Esophagus mucosa (tissue), 1 donor: Measurements from ENCODE around the gene ZBTB7C. TPM values are rescaled to one million over a fixed set of nuclear protein-coding genes. Genes with fewer than 3 reads are reported as not detected.
"Not testable (repeated sequence)": the region's sequence is repeated elsewhere in the genome, so short reads cannot be mapped to it uniquely, and the experiment has no call there.

ENCODE experiments used
- ATAC-seq: fragments of 200-7000 bp; cut with Tn5 transposase; one replicate; pipeline ENCODE4 v1.9.1; 2020
- total RNA-seq: library from RNA; stranded (reverse); gene quantifications from one replicate; pipeline ENCODE4 v1.2.4, GENCODE V29; 2023
- donor health status: DM: yes; HTN: yes; CAD: no.

ZBTB7C gene
- total RNA-seq, 1 donor from 2014 or later: 28.8 TPM

DNA sequence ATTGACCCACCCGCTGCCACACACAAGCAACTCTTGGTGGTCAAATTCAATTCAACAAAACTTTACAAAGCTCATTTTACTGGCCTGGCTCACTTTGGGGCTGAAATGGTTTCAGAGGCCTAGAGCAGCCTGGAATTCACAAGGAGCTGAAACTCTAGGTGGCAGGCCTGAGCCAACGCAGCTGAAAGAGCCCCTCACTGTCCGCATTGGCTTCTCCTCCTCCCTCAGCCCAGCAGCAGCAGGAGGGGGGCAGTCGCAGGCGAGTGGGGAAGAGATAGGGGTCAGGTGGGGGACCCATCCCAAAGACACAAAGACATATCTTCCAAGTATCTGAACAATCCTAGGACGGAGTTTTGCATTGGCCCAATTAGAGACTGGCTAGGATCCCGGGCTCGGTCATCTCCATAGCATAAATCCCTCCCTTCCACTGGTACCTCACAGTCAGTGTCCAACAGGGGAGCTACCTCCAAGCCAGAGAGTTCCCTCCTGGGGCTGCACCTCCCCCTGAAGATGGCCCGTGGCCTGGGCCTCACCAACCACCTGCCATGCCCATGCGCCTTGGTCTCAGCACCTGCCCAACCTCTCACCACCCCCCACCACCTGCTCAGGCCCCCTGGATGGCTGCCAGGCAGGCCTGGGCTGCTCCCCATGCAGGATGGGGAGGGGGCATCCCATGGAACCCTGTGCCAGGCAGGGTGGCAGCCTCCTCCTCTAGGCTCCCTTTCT is 113.4 kb downstream of the ZBTB7C start:
- ATAC-seq: no peak

DNA sequence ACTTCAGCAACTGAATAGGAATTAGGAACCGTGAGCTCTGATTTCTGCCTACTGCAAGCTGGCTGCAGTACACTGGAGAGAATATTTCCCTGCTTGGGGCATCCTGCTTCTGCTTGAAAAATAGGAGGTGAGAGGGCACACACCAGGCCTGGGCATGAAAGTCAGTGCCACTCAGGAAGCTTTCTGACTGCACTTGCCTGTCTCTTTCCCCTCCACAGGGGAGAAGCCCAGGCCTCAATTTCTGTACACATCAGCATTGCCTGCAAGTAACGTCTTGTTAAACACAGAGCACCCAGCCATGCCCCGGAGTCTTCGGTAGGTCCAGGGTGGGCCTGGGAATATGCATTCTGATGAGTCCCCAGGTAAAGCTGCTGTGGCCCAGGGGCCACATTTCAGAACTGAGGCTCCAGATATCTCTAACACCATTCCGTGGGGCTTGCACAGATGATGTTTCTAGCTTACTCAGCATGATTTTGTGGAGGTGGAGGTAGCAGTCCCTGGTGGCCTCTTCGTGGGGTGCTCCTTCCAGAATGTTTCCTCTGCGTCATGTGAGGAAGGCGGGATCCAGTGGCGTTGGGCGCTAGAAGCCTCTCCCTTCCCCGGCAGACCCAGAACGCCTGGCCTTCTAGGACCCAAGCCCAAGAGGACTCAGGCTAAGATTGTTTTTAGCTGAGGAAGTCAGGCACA is 114.1 kb downstream of the ZBTB7C start:
- ATAC-seq: no peak

DNA sequence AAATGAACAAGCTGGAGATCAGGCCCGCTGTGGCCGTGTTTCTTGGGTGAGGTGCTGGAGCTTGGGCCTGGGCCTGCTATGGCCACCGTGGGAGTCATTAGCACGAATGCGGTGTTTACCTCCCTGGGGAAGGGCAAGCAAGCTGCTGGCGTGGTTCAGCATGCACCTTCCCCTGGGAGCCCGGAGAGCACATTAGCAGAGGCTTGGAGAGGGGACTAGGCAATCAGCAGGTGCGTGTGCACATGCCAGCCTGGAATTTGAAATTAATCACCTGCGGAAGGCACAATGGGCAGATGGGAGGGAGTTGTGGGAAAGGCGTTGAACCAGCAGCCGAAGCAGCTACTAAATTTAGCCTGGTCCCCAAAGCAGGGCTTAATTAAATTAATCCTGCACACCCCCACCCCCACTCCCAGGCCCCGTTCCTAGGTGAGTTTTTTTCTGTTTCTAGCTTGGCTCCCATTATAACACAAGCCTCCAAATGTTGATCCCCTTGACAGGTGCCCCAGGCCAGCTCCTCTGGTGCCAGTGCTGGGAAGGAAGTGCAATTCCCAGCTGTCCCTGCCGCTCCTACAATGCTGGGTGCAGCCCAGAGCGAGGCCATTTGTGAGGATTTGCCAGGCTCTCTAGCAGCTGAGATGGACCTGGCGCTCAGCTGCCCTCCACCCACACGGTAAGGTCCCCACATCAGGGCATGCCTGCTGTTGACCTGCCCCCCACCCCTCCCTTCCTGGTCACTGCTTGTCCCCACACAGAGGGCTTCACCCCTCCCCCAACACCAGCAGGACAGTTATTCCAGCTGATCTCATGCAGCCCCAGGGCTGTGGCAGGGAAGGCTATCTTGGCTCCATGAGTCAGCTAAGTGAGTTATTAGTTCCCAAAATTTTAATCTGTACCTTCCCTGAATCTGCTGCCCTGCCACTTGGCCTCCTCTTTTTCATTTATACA is 115.0 kb downstream of the ZBTB7C start:
- ATAC-seq: peak; percentile 35

DNA sequence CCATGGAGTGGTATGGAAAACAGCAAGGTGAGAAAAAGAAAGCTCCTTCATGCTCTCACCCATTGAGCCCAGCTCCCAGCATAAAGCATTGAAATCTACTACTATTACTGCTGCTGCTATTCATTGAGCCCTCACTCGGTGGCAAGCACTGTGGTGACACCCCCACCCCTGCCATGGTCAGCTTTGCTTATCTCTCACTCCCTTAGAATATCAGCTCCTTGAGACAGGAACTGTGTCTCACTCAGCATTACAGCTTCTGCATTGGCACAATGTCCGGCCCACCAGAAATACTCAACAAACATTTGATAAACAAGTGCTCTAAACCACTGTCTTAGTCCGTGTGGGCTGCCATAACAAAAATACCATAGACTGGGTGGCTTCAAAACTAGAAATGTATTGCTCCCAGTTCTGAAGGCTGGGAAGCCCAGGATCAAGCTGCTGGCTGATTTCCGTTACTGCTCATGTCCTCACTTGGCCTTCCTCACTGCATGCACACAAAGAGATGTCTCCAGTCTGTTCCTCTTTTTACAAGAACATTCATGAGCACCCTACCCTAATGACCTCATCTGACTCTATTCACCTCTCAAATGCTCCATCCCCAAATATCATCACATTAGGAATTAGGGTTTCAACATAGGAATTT is 116.3 kb downstream of the ZBTB7C start:
- no peak for ATAC-seq

DNA sequence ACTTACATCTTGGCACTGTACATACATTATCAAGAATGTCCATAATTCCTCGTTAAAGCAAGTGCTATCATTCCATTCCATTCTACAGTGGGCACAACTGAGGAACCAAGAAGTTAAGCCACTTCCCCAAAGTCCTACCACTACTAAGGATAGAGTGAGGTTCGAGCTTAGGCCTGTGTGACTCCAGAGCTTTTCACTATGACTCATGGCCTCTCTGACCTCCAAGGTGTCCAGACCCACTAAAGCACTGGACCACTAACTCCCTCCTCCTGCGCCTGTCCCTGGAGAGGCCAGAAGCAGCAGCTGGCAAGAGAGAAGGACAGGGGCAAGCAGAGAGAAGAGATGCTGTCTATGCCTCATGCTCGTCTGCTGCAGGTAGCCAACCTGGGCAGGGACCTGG is 117.0 kb downstream of the ZBTB7C start:
- ATAC-seq: no peak

DNA sequence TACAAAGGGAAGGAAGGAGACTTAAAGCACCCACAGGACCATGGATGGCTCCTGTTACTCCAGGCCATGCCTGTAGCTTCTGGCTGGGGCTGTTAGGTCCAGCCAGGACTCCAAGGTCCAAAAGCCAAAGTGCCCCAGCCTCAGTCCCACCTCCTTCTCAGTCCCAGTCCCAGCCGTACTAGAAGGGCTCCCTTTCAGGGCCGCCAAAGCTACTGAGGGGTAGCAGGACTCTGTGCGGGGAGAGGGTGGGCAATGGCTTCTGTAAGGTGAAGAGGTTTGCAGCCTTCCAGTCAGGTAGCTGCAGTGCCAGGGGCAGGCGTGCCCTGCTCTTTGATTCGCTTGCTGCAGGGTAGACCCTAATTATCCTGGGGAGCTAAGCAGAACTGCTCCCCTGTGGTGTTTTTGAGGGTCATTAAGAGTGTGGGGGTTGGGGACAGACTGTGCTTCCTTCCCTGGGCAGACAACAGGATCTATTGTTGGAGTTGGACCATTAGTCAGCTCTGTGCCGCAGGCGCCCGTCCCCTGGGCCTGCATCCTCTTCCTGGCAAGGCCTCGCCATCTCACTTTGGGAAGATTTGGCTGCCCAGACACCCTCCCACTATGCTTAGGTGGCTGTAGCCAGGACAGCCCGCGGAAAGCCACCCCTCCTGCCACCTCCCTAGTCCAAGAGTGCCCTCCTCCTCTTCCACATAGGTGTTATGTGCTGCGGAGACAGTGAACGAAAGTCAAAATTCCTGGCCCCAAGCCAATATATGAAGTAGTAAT is 118.8 kb downstream of the ZBTB7C start:
- no peak for ATAC-seq

DNA sequence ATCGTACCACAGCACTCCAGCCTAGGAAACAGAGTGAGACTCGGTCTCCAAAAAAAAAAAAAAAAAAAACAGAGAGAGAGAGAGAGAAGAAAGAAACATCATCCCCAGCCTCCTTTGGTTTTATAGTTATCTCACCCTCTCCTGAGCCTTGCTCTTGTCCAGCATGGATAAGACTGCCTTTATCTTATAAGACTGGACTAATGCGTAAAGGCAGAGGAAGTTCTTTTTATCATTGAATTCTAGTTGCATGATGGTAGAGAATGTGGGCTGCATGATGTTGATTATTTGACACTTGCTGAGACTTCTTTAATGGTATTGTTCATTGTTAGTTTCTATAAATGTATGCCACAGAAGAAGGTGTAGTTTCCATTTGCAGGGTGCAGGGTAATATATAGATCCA is 124.4 kb downstream of the ZBTB7C start:
- ATAC-seq: no peak

DNA sequence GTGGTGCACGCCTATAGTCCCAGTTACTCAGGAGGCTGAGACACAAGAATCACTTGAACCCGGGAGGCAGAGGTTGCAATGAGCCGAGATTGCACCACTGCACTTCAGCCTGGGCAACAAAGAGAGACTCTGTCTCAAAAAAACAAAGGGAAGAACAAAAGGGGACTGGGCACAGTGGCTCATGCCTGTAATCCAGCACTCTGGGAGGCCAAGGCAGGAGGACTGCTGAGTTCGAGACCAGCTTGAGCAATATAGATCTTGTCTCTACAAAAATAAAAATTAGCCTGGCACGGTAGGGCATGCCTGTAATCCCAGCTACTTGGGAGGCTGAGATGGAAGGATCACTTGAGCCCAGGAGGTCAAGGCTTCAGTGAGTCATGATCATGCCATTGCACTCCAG is 125.2 kb downstream of the ZBTB7C start:
- not testable (repeated sequence) for ATAC-seq

DNA sequence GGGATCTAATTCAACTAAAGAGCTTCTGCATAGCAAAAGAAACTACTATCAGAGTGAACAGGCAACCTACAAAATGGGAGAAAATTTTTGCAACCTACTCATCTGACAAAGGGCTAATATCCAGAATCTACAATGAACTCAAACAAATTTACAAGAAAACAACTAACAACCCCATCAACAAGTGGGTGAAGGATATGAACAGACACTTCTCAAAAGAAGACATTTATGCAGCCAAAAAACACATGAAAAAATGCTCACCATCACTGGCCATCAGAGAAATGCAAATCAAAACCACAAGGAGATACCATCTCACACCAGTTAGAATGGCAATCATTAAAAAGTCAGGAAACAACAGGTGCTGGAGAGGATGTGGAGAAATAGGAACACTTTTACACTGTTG is 127.7 kb downstream of the ZBTB7C start:
- ATAC-seq: not testable (repeated sequence)

DNA sequence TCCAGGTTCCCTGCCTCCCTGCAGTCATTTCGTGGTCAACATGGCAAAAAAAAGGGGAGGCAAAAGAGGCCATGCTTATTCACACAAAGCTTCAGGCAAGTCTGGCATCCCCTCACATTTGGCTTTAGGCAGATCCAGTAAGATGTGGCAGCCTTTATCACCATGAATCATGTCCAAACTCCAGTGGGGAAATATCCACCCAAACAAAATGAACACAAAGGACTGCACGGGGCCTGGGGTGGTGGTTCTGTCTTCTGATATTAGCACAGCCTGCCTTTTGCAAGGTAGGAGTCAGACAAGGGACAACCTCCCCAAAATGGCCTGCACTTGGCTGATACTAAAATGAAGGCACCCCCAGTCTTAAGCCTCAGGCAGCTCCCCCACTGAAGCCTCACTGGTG is 129.9 kb downstream of the ZBTB7C start:
- ATAC-seq: no peak

DNA sequence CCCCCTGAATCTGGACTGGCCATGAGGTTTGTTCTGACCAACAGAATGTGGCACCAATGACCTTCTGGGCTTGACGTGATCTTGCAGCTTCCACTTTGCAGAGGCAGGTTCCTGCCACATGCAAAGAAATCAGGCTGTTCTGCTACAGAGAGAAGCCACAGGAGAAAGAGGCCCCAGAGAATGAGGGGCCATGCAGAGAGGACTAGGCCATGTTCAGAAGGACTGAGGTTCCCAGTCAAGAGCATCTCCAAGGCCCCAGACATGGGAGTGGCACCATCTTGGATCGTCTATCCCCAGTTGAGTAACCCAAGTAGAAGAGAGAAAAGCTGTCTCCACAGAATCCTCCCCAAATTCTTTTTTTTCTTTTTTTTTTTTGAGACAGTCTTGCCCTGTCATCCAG is 131.1 kb downstream of the ZBTB7C start:
- no peak for ATAC-seq

DNA sequence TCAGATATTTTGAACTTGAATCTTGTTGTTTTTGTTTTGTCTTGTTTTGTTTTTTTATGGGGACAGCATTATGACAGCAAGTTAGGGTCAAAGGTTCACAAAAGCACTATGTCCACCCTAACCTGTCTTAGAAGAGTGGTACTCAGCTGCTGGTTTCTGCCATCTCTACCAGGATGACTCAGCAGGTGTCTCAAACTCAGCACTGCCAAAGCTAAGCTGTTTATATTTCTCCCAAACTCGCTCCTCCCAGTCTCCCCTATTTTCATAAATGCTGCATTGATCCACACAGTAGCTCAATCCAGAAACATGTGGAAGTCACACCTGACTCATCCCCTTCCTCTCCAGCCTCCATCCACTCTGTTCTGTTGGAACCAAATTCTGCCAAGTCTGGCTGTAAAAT is 134.9 kb downstream of the ZBTB7C start:
- ATAC-seq: no peak

DNA sequence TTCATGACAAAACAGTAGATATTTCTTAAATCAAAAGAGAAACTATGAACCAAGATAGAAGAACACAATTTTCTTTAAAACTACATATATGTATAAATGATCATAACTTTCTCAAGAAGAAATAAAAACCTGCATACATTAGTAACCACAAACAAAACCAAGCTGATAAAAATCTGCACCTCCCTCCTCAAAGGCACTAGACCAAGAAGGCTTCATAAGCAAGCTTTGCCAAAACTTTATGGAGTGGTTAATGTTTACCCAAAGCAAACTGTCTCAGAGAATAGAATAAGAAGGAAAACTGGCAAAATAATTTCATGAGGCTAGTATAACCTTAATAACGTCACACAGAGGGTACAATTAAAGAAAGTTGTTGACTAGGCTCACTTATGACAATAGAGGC is 138.3 kb downstream of the ZBTB7C start:
- no peak for ATAC-seq

DNA sequence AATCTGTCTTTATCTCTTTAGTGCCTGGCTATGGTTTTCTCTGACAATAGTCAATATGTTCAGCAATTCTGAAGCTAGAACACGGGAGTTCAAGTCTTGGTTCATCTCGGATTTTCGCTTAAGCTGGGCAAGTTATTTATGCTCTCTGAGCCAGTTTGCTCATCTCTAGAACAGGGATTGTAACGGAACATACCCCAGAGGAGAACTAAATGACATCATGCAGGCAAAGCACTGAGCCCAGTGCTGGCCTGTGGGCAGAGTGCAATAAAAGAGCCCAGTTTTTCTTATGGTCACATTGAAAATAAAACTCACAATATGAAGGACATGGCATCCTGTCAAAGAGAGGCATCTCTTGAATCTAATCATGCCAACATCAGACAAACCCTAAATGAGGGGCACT is 143.9 kb downstream of the ZBTB7C start:
- ATAC-seq: no peak

DNA sequence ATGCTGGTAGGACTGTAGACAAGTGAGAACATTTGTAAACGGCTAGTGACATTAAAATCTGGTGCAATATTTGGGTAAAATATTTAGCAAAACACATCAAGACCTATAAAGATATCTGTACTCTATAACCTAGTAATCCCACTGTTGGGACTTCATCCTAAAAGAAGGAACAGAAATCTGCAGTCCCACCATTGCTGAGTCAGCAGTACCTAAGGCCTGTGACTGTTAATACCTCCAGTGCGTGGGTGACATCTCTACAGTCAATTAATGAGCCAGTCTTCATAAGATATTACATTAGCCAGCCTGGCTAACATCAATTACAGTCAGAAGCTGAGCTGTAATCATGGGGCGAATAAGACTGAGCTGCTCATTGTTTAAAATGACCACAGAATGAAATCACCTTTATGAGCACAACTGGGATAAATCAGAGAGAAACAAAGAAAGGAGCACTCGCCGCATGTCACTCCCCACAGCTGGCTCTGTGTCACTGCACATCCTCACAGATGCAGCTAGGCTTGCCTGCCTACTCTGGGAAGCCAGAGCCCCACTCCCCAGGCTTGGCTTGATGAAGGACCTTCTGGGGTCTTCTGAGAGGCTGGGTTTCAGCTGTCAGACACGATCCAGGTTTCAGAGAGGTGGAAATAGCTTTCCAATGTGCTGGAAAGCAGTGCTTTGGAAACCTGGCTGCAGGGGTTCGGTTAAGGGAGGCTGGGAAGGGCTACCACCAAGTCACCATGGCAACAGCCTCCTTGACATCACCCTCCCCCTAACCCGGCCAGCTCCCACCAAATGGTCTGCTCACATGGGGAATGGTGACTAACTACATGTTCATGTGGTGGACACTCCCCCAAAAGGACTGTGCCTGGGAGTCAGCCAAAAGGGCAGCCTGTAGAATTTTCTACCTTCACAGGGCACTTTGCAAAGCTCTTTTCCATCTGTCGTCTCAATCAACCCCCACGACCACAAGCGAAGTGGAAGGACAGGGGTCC is 145.0 kb downstream of the ZBTB7C start:
- no peak for ATAC-seq

DNA sequence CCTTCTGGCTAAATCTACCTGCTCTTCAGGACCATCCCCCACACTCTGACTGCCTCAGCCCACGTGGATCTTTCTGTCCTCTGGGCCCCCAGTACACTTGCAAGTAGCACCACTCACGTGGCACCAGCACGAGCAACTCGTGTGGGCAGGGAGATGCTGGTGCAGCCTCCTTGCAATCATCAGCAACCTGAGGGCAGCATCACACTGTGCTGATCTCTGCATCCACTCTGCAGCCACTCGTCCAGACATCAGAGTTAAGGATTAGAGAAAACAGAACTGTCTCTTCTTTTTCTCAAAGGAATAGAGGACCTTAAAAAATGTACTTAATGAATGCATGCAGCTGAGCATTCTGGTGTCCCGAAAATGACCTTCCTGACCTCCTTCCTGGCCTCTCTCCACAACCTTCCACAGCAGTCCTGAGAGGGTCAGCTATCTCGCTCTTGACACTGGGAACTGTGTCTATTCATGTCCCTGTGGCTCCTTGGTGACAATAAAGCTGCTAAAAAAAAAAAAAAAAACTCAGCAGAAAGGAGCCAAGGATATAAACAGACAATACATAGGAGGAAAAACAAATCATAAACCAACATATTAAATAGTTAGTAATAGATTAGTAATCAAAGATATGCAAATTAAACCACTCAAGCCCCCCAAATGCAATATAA is 145.9 kb downstream of the ZBTB7C start:
- no peak for ATAC-seq

DNA sequence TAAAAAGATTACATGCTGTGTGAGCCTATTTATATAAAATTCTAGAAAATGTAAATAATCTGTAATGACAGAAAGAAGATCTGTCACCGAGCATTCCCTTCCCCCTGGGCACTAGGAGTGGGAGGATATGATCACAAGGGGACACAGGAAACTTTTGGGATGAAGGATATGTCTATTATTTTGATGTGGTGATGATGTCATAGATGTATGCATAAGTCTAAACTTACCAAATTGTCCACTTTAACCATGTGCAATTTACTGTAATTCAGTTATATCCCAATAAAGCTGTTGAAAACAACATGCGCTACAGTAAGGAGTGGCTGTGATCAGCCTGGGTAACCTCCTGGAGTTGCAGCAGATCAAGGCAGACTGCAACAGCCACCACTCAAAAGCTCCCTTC is 148.9 kb downstream of the ZBTB7C start:
- ATAC-seq: no peak

DNA sequence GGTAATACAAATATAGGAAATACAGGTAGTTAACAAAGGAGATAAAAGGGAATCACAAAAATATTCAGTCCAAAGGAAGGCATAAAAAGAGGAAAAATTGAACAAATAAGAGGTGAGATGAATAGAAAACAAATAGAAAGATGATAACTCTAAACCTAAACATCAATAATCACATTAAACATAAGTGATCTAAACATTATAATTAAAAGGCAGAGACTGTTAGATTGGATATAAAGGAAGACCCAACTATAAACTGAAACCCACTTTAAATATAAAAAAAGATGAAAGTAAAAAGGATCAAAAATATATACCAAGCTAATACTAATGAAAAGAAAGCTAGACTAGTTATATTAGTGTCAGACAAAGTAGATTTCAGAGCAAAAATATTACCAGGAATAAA is 152.3 kb downstream of the ZBTB7C start:
- ATAC-seq: no peak

DNA sequence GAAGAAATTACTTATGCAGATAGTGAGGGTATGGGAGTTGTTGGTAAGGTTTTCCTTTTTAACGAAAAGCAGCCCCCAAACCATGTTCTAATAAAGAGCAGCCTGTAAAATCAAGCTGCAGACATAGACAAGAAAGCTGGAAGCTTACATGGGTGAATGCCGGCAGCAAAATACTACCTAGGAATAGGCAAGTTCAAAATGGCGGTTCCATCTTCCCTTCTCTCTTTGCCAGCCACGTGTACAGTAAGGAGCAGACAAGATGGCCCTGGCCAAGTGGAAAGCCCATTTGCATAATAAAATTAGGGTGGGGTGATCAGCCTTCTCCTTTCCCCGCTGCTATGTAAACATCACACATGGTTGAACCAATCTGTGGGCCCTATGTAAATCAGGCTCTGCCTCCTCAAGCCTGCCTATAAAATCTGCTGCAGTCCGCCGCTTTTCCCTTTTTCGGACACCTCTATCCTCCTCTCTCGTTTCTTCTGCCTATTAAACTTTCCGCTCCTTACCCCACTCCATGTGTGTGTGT is 155.0 kb downstream of the ZBTB7C start:
- ATAC-seq: no peak

DNA sequence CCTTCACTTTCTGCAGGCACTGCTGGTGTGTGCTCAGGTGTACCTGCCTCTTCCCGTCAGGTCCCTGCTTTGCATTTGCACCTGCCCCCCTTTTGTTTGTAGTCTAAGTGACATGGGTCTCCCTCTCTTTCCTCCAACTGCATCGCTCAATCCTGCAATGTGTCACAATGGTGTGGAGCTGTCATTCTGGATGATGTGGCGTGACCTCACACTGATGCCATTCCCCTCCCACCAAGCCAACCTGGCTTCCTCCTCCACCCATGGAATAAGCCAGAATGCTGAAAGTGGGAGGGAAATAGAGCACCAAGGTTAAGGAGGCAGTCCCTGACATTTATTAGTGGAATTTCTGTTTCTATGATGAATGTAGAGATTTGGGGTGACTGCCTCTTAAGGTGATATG is 156.7 kb downstream of the ZBTB7C start:
- ATAC-seq: peak; percentile 65
